Prostate gland (tissue), 2 donors: ENCODE results near the gene KNG1.
A peak's percentile ranks its signal among the peaks of the same experiment; 100 is the strongest.

ENCODE experiments used
- POLR2A ChIP-seq: fragments of 450-650 bp; IDR thresholded peaks from one replicate; pipeline ENCODE4 v1.6.1; 2016; ENCODE audit warnings: antibody characterized with exemption, mild to moderate bottlenecking
- POLR2AphosphoS5 ChIP-seq: sonication (generic); formaldehyde crosslinking; IDR thresholded peaks from one replicate; pipeline ENCODE4 v1.6.1; 2017; ENCODE audit warnings: antibody characterized with exemption
- TF ChIP-seq, protein P1 (sequence below), 4 experiments: fragments of 200-600 bp in 2 of 4; fragments of 450-650 bp in 2 of 4; sonication (generic) in 2 of 4; IDR thresholded peaks; 1 replicate in 3 of 4; 2 replicates in 1 of 4; pipeline ENCODE4 v1.5.1; 2016 to 2019; ENCODE audit warnings: antibody characterized with exemption in 4 of 4, mild to moderate bottlenecking in 2 of 4, moderate library complexity in 2 of 4

GRCh38 chr3:186772701-186773417, 55.7 kb downstream of the KNG1 start:
- TF ChIP-seq, protein P1, sequence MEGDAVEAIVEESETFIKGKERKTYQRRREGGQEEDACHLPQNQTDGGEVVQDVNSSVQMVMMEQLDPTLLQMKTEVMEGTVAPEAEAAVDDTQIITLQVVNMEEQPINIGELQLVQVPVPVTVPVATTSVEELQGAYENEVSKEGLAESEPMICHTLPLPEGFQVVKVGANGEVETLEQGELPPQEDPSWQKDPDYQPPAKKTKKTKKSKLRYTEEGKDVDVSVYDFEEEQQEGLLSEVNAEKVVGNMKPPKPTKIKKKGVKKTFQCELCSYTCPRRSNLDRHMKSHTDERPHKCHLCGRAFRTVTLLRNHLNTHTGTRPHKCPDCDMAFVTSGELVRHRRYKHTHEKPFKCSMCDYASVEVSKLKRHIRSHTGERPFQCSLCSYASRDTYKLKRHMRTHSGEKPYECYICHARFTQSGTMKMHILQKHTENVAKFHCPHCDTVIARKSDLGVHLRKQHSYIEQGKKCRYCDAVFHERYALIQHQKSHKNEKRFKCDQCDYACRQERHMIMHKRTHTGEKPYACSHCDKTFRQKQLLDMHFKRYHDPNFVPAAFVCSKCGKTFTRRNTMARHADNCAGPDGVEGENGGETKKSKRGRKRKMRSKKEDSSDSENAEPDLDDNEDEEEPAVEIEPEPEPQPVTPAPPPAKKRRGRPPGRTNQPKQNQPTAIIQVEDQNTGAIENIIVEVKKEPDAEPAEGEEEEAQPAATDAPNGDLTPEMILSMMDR (IDR thresholded peaks at IDR 0.05) = no peak
- TF ChIP-seq POLR2A (no peak), POLR2AphosphoS5 (peak; percentile 11)
